GM20431 (cell line): ENCODE data around the gene AURKAIP1.

Source experiments
- in situ Hi-C: fragments of 300-500 bp; cut with MseI, MboI; formaldehyde crosslinking; loops from one replicate; pipeline ENCODE4 v1.15.0; 2020; ENCODE audit warnings: low sequenced_read_pairs; ENCODE audit not compliant: unreplicated experiment

Gene AURKAIP1

GRCh38 chr1:1336931-1337792, 37.8 kb downstream of the AURKAIP1 start:
- in situ Hi-C loops = no loop called here

DNA sequence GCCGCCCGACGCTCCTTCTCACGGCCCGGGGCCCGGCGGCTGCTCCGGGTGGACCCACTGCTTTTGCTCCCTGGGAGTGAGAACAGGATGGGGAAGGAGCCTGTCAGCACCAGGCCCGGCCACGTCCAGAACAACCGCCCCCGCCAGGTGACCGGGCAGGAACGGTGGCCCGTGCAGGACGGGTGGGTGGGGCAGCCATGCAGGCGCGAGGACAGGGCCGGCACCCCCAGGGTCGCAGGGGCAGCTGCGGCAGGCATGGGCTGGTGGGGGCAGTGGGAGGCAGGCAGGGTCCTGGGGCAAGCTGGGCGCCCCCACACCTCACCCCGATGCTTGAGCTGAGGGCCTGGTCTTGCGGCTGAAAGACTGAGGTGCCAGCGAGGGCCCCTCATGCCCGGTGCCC, 38.6 kb downstream of the AURKAIP1 start:
- in situ Hi-C loops = no loop called here

DNA sequence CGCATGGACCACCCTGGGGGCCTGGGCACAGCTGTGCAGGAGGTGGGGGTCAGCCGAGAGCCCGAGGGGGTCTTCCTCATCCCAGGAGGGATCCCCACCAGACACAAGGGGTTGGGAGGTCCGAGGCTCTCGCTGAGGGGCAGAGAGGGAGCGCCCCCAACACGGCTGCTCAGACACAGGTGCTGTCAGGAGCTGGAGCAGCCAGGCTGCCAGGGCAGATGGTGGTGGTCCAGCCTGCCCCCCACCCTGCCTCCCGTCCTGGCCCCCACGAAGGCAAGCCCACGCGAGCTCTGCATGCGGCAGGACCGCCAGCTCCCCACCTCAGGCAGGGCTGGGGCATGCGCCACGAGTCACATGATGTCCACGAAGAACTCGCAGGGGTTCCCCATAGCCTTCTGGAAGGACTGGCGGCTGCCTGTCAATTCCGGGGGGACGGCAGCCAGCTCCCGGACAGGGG, 39.2 kb downstream of the AURKAIP1 start:
- in situ Hi-C loops = no loop called here

GRCh38 chr1:1335283-1335682, 39.7 kb downstream of the AURKAIP1 start:
- in situ Hi-C loops = no loop called here

DNA sequence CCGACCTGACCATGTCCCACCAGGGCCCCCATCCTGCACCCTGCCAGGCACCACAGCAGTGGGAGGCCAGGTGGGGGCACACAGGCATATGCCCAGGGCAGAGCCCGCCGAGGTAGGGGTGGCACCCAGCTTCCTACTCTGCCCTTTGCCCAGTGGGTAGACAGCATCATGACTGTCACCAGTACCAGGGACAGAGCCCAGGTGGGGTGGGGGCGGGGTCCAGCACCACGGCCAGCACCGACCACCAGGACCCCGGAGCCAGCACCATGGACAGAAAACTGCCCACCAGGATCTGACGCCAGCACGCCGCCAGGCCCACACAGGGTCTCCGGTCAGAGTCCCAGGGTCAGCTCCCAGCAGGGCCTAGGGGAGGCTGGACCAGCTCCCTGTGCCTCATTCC, 40.2 kb downstream of the AURKAIP1 start:
- in situ Hi-C loops = no loop called here

- in situ Hi-C loops = no loop called here
These were observed 41.3 kb downstream of the AURKAIP1 start for GRCh38 chr1:1333551-1334241.

DNA sequence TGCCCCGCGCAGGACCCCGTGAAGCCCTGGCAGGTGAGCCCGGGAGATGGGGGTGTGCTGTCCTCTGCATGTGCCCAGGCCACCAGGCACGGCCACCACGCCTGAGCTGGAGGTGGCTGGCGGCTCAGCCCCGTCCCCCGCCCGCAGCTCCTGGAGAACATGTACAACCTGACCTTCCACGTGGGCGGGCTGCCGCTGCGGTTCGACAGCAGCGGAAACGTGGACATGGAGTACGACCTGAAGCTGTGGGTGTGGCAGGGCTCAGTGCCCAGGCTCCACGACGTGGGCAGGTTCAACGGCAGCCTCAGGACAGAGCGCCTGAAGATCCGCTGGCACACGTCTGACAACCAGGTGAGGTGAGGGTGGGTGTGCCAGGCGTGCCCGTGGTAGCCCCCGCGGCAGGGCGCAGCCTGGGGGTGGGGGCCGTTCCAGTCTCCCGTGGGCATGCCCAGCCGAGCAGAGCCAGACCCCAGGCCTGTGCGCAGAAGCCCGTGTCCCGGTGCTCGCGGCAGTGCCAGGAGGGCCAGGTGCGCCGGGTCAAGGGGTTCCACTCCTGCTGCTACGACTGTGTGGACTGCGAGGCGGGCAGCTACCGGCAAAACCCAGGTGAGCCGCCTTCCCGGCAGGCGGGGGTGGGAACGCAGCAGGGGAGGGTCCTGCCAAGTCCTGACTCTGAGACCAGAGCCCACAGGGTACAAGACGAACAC, 42.1 kb downstream of the AURKAIP1 start:
- in situ Hi-C loops = no loop called here

DNA sequence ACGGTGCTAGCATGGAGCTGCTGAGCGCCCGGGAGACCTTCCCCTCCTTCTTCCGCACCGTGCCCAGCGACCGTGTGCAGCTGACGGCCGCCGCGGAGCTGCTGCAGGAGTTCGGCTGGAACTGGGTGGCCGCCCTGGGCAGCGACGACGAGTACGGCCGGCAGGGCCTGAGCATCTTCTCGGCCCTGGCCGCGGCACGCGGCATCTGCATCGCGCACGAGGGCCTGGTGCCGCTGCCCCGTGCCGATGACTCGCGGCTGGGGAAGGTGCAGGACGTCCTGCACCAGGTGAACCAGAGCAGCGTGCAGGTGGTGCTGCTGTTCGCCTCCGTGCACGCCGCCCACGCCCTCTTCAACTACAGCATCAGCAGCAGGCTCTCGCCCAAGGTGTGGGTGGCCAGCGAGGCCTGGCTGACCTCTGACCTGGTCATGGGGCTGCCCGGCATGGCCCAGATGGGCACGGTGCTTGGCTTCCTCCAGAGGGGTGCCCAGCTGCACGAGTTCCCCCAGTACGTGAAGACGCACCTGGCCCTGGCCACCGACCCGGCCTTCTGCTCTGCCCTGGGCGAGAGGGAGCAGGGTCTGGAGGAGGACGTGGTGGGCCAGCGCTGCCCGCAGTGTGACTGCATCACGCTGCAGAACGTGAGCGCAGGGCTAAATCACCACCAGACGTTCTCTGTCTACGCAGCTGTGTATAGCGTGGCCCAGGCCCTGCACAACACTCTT, 42.8 kb downstream of the AURKAIP1 start:
- in situ Hi-C loops = no loop called here

- in situ Hi-C loops = no loop called here
These were observed 43.7 kb downstream of the AURKAIP1 start, which contains the start of gene TAS1R3 for GRCh38 chr1:1331068-1331965. Gene TAS1R3, plus strand, starts transcription at chr1:1331280. Its CDS starts 66 bp downstream, at chr1:1331346.

DNA sequence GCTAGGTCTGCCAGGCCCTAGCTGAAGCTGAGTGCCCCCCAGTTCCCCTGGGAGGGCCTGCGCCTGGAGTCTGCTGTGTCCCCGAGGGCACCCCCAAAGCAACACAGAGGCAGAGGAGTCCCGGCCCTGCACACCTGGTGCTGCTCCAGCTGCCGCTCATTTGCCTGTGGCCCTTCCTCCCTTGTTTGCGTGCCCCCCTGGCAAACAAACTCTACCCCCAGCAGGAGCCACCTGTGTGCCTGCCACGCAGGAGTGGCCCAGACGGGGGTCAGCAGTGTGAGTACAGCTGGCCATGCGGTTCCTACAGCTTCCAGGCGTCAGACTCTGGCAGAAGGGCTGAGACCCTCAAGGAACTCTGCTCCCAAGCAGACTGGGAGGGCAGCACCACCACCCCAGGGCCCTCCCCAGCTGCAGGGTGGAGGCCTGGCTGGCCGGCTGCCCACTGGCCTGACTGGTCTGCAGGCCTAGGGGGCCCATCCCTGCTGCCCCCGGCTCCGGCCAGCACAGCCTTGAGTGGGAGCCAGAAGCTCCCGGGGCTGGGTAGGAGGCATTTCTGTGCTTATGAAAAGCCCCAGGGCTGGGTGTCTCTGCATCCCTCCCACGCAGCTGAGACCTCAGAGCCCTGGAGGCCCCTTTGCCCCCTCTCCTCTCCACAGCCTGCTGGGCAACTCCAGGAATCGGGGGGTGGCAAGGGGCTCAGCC, 44.5 kb downstream of the AURKAIP1 start:
- in situ Hi-C loops = no loop called here

DNA sequence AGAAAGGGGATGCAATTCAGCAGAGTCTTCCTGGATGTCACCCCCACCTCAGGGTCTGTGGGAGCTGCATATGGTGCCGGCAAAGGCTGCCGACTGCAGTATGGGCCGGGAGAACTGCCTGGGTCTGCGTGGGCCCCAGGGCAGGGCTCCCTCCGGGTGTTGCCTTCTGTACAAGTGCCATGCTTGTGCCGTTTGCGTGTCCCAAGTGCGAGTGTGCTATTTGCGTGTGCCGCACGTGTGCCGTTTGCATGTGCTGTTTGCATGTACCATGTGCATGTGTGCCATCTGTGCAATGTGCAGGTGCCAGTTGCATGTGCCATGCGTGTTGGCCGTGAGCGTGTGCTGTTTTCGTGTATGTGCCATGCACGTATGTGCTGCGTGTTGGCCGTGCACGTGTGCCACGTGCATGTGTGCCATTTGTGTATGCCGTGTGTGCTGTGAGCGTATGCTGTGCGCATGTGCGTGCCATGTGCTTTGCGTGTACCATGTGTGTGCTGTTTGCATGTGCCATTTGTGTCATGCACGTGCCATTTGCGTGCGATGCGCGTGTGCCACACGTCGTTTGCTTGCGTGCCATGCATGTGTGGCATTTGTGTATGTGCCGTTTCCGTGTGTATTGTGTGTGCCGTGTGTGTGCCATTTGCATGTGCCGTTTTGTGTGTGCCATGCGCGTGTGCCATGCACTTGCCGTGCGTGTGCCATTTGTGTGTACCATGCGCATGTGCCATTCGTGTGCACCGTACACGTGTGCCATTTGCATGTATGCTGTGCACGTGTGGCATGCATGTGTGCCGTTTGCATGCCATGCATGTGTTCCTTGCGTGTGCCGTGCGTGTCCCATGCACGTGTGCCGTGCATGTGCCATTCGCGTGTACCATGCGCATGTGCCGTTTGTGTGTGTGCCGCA, 45.5 kb downstream of the AURKAIP1 start:
- in situ Hi-C loops = no loop called here

- in situ Hi-C loops = no loop called here
These were observed 46.8 kb downstream of the AURKAIP1 start for GRCh38 chr1:1328254-1328653.

- in situ Hi-C loops = no loop called here
These were observed 47.7 kb downstream of the AURKAIP1 start for GRCh38 chr1:1327291-1327690.

GRCh38 chr1:1326075-1326605, 48.9 kb downstream of the AURKAIP1 start:
- in situ Hi-C loops = no loop called here

GRCh38 chr1:1325288-1326074, 49.5 kb downstream of the AURKAIP1 start:
- in situ Hi-C loops = no loop called here

DNA sequence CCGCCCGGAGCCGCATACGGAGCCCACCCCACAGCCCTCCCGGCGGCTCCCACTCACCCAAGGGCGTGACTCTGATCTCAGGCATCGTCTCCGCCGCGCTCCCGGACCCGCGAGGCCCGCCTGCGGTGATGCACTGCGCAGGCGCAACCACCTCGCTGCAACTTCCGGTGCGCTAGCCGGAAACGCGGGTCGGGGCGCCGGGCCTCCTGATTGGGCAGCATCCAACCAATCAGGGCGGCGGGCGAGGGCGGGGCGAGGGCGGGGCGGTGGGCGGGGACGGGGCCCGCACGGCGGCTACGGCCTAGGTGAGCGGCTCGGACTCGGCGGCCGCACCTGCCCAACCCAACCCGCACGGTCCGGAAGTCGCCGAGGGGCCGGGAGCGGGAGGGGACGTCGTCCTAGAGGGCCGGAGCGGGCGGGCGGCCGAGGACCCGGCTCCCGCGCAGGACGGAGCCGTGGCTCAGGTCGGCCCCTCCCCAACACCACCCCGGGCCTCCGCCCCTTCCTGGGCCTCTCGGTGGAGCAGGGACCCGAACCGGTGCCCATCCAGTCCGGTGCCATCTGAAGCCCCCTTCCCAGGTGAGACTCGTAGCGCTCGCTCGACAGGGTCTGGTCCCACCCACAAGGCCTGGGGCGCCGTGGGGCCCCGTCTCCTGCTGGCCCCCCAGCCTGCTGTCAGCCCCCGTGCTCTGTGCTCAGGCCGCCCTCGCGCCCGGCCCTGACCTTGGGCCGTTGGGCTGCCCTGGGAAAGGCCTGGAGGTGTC, 50.3 kb downstream of the AURKAIP1 start, which contains the start of the genes CPTP and INTS11:
CPTP (plus strand) TSS at position 279 of the 764 bp plus-strand sequence. CDS start 2,109 bp downstream, outside the sequence.
INTS11 (minus strand) TSS at position 137 of the 764 bp plus-strand sequence; CDS start at position 85, 52 bp downstream.
- in situ Hi-C loops = no loop called here
